Measurements from ENCODE around the gene BPTF. TPM values are rescaled to one million over a fixed set of nuclear protein-coding genes. Genes with fewer than 3 reads are reported as not detected.

BPTF gene
- total RNA-seq, 1 donor from 2014 or later, result 146 TPM

DNA sequence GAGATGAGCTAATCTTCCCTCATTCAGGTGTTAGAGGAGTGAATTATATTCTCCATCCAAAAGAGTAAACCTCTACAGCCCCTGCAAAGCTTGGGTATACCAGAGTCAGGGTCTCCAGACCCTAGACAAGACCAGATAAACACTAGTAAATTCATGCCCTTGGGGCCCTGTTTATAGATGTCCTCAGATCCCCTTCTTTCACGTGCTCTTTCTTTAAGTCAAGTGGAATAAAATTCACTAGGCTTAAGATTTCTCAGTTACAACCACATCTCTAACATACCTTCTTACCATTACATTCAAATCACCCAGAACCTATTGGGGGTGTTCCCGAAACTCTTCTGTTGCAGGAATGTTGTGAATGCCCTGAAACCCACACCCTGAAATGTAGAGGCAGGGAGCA lies 173.2 kb downstream of the BPTF start:
- peaks cover 16% of the 10 kb centered on the region for H3K4me1 Mint-ChIP-seq (ENCODE audit: low read depth, unreplicated experiment)
- no peak overlapping the region for H3K27ac Mint-ChIP-seq (ENCODE audit: unreplicated experiment)
- H3K36me3 Mint-ChIP-seq (ENCODE audit: unreplicated experiment), result no peaks in the 10 kb centered on the region
- DNase-seq, result no peak
- TF ChIP-seq, protein P1, sequence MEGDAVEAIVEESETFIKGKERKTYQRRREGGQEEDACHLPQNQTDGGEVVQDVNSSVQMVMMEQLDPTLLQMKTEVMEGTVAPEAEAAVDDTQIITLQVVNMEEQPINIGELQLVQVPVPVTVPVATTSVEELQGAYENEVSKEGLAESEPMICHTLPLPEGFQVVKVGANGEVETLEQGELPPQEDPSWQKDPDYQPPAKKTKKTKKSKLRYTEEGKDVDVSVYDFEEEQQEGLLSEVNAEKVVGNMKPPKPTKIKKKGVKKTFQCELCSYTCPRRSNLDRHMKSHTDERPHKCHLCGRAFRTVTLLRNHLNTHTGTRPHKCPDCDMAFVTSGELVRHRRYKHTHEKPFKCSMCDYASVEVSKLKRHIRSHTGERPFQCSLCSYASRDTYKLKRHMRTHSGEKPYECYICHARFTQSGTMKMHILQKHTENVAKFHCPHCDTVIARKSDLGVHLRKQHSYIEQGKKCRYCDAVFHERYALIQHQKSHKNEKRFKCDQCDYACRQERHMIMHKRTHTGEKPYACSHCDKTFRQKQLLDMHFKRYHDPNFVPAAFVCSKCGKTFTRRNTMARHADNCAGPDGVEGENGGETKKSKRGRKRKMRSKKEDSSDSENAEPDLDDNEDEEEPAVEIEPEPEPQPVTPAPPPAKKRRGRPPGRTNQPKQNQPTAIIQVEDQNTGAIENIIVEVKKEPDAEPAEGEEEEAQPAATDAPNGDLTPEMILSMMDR (IDR thresholded peaks at IDR 0.05; ENCODE audit: partially characterized antibody, unreplicated experiment), result no peak
- H3K9me3 Mint-ChIP-seq (ENCODE audit: unreplicated experiment), result peaks cover 7% of the 10 kb centered on the region
- peak overlapping the region; percentile 38 for H3K4me3 Mint-ChIP-seq (ENCODE audit: unreplicated experiment)
- peaks cover 11% of the 10 kb centered on the region for H3K27me3 Mint-ChIP-seq (ENCODE audit: unreplicated experiment)

DNA sequence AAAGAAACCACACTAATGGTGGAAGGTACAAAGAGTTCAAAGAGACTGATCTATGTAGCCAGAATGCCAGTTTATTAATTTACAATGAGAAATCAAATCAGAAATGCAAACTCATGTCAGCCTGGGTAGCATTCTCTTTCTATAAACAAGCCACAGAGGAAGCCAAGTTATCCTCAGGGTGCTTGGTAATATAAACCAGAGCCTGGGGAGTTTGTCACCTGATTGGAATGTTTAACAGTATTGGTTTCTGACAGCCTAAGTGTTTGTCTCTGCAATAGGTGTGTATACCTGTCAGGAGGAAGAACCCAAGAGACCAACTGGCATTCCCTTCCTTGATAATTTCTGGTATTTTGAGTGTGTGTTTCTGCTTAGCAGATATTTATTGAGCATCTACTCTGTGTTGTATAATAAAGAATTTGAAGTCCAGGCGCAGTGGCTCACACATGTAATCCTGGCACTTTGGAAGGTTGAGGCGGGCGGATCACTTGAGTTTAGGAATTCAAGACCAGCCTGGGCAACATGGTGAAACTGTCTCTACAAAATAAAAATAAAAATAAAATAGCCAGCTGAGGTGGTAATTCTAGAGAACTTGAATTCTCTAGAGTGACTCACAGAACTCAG lies 174.1 kb downstream of the BPTF start:
- no peak for DNase-seq
- H3K4me3 Mint-ChIP-seq (ENCODE audit: unreplicated experiment), result no peak overlapping the region
- H3K27me3 Mint-ChIP-seq (ENCODE audit: unreplicated experiment), result peaks cover 6% of the 10 kb centered on the region
- peaks cover 7% of the 10 kb centered on the region for H3K9me3 Mint-ChIP-seq (ENCODE audit: unreplicated experiment)
- no peaks in the 10 kb centered on the region for H3K36me3 Mint-ChIP-seq (ENCODE audit: unreplicated experiment)
- H3K27ac Mint-ChIP-seq (ENCODE audit: unreplicated experiment), result no peak overlapping the region
- peaks cover 16% of the 10 kb centered on the region for H3K4me1 Mint-ChIP-seq (ENCODE audit: low read depth, unreplicated experiment)
- TF ChIP-seq, protein P1 (IDR thresholded peaks at IDR 0.05; ENCODE audit: partially characterized antibody, unreplicated experiment), result no peak

DNA sequence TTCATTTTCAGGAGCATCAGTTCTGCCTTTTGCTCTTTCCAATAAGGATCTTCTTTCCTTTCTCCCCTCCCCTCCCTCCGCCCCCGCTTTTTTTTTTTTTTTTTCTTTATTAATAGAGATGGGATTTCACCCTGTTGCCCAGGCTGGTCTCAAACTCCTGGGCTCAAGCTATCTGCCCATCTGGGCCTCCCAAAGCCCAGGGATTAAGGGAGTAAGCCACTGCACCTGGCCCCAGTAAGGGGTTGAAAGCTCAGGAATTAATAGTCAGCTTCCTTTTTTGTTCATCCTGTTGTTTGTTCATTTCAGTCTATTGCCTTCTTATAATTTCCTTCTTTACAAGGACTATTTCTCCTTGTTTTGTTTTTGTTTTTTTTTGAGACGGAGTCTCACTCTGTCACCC lies 178.9 kb downstream of the BPTF start:
- no peaks in the 10 kb centered on the region for H3K27me3 Mint-ChIP-seq (ENCODE audit: unreplicated experiment)
- TF ChIP-seq, protein P1 (IDR thresholded peaks at IDR 0.05; ENCODE audit: partially characterized antibody, unreplicated experiment), result no peak
- H3K27ac Mint-ChIP-seq (ENCODE audit: unreplicated experiment), result no peak overlapping the region
- H3K4me1 Mint-ChIP-seq (ENCODE audit: low read depth, unreplicated experiment), result peaks cover 2% of the 10 kb centered on the region
- no peaks in the 10 kb centered on the region for H3K9me3 Mint-ChIP-seq (ENCODE audit: unreplicated experiment)
- H3K36me3 Mint-ChIP-seq (ENCODE audit: unreplicated experiment), result no peaks in the 10 kb centered on the region
- no peak overlapping the region for H3K4me3 Mint-ChIP-seq (ENCODE audit: unreplicated experiment)
- DNase-seq, result no peak

- no peak overlapping the region for H3K4me3 Mint-ChIP-seq (ENCODE audit: unreplicated experiment)
- H3K36me3 Mint-ChIP-seq (ENCODE audit: unreplicated experiment), result no peaks in the 10 kb centered on the region
- TF ChIP-seq, protein P1 (IDR thresholded peaks at IDR 0.05; ENCODE audit: partially characterized antibody, unreplicated experiment), result no peak
- no peak for DNase-seq
- peaks cover 2% of the 10 kb centered on the region for H3K4me1 Mint-ChIP-seq (ENCODE audit: low read depth, unreplicated experiment)
- H3K27ac Mint-ChIP-seq (ENCODE audit: unreplicated experiment), result no peak overlapping the region
- peaks cover 1% of the 10 kb centered on the region for H3K9me3 Mint-ChIP-seq (ENCODE audit: unreplicated experiment)
- H3K27me3 Mint-ChIP-seq (ENCODE audit: unreplicated experiment), result no peaks in the 10 kb centered on the region
These were observed 181.5 kb downstream of the BPTF start for GRCh38 chr17:68006797-68007196.

- Mint-ChIP-seq H3K27ac (ENCODE audit: unreplicated experiment) (no peak overlapping the region), H3K4me3 (ENCODE audit: unreplicated experiment) (no peak overlapping the region), H3K36me3 (ENCODE audit: unreplicated experiment) (no peaks in the 10 kb centered on the region), H3K4me1 (ENCODE audit: low read depth, unreplicated experiment) (peaks cover 2% of the 10 kb centered on the region), H3K9me3 (ENCODE audit: unreplicated experiment) (peaks cover 1% of the 10 kb centered on the region), H3K27me3 (ENCODE audit: unreplicated experiment) (peaks cover 4% of the 10 kb centered on the region)
- TF ChIP-seq, protein P1 (IDR thresholded peaks at IDR 0.05; ENCODE audit: partially characterized antibody, unreplicated experiment), result peak; percentile 79
- peak; percentile 81 for DNase-seq
These were observed 185.9 kb downstream of the BPTF start for GRCh38 chr17:68011199-68011665.
